Stimulated activated CD8-positive, alpha-beta memory T cell treated with anti-CD3 and anti-CD28 coated beads, Interleukin-2, amount 100 ng/mL, for 48 hours (primary cell): ENCODE measurements around the gene CRYBA1.
"Not testable (repeated sequence)": the region's sequence is repeated elsewhere in the genome, so short reads cannot be mapped to it uniquely, and the experiment has no call there.

Experiments
- DNase-seq, 2 donors: peaks; one replicate each; pipeline ENCODE4 v3.0.0-alpha.2; 2020; ENCODE audit warnings: low read depth in 2 of 2

The CRYBA1 gene

DNA sequence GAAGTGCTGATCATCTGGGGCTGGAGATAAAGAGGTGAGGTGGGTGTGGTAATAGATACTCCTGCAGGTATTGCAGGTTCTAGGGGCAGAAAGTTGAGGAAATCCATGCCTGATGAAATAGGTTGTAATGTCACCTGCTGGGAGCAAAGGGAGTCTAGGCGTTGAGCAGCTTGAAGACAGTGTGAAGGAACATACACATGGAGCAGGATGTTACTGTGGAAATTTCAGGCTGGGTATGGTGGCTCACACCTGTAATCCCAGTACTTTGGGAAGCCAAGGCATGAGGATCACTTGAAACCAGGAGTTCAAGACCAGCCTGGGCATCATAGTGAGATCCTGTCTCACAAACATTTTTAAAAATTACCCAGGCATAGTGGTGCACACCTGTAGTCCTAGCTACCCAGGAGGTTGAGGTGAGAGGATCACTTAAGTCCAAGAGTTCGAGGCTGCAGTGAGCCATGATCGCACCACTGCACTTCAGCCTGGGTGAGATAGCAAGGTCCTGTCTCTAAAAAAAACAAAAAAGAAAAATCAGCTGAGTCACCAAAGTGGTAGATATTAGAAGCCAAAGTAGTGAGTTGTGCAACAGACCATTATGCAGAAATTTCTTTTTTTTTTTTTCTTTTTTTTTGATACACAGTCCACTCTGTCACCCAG lies 9.1 kb upstream of the CRYBA1 start:
- DNase-seq: no peak

DNA sequence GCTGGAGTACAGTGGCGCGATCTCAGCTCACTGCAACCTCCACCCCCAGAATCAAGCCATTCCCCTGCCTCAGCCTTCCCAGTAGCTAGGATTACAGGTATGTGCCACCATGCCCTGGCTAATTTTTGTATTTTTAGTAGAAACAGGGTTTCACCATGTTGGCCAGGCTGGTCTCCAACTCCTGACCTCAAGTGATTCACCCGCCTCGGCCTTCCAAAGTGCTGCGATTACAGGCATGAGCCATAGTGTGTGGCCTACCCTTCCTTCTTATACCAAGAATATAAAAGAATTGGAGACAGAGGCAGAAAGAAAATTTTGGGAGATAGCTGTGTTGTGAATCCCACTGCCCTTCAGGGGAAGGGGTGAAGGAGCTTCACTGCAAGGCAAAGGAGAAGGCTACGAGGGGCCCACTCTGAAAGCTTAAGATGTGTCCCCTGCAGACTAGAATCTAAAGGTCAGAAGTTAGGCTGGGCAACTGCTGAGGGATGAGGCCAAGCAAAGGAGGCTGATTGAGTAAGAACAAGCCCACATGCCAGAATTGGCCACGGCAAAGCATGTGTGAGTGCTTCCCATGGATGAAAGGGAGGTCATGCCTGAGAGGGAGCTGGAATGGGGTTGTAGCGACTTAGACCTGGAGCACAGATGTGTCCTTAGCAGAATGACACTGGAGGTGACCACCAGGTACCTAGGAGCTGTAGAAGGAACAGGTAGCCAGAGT lies 8.4 kb upstream of the CRYBA1 start:
- no peak for DNase-seq

DNA sequence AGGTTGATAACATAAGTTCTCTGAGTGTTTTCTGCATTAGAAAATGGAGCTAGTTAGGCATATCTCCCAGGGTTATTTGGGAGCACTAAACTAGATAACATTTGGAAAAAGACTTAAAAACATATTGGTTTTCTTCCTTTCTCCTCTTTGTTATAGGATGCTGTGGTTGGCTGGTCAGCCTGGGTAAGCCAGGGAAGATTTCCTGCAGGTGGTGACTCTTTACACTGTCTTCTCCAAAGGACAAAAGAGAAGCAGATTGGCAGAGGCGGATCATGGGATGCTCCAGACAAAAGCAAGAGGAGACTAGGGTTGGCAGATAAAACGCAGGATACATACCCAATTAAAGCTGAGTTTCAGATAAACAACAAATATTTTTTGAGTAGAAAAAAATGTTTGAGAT lies 6.2 kb upstream of the CRYBA1 start:
- no peak for DNase-seq

DNA sequence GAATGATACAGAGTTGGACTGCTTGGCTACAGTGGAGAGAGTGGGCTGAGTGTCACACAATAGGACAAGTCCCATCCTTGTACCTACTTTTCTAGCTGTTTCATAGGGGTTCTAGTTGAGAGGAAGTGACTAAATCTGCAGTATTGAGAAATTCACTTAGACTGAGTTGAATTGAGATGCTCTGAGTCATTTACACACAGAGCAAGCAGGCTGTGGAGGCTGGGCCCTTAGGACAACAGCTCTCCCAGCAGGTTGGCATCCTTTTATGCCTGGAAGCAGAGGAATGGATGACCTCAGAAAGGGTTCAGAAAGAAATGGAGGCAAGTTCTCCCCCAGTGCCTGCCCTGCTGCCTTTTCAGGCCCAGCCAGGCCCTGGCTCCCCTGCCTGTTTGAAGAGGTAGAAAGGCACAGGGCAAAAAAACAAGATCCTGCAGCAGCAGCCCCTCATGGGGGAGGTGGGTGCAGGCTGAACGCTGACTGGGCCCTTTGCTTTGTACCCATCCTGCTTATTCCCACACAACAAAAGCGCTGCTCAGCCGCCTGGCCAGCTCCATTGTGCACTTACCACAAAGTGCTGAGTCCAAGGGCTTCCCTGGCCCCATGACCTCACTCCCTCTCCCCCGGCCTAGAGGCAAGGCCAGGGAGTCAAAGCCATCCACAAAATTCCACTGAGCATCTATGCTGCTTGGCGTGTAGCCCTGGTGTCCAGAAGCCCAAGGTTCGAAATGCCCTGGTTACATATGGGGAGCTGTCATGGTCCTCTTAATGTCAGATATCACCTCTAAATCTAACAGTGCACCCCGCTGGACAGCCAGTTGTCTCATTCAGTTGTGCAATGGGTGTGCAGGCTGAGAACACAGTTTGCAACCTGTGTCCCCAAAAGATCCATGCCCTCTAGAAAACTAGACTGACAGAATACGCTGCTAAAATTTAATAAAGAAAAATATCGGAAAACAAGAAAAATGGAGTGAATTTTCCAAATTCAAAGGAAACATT lies 5.4 kb upstream of the CRYBA1 start:
- no peak for DNase-seq

DNA sequence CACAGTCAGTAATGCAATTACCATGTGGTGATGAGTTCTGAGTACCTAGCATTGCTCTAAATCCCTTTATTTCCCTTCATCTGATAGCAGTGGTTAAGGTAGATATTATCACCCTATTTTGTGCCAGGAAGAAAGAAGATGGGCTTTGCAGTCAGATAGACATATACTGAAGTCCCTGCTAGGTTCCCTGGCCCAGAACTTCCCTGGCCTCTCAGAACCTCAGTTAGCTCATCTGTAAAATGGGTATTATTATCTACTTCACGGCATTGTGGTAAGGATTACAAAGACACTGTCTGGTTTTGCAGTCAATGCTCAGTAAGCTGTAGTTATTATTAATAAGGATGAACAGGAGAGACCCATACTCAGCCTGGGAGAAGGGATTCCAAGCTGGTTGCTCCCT lies 4.6 kb upstream of the CRYBA1 start:
- no peak for DNase-seq

DNA sequence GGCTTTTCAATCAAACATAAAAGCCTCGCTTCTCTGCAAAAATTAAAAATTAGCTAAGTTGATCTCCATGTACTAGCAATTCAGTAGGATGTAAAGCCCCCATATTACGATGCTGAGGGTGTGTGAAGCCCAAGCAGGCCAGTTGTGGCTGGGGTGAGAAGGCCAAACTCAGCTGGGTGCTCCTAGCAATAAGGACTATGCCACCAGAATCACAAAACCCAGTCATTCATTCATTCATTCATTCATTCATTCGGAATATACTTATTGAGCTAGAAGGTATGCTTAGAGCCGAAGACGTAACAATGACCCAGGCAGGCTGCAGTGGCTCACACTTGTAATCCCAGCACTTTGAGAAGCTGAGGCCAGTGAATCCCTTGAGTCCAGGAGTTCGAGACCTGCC lies 3.9 kb upstream of the CRYBA1 start:
- DNase-seq: no peak

DNA sequence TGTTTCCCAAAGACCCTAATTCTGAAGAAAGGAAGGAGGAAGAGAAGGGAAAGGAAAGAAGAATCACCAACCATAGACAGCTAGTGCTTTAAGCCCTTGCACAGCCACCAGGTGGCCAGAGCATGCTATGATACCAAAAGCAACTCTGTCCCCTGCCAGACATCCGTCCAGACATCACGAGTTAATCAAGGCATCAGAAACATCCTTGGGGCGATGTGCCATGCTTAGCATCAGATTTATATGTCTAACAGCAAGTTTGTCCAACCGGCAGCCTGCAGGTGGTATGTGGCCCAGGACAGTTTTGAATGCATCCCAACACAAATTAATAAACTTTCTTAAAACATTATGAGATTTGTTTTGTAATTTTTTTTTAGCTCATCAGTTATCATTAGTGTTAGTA lies 2.9 kb upstream of the CRYBA1 start:
- DNase-seq: no peak

DNA sequence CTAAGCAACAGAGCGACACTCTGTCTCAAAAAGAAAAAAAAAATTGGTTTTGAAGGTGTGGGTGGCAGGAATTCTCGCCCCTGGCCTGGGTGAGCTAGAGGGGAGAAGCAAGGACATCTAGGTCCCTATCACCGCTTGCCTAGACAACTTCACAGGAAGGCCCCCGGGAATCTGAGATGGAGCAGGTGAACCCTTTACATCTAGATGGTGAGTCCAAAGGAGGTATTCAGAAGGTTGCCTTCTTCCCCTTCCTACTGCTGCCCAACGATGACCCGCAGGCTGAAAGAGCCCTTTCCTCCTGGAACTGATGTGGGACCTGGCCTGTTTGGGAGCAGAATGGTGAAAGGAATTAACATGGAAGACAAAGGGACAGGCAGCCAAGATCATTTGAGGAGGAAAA lies 1.3 kb upstream of the CRYBA1 start:
- DNase-seq: no peak

DNA sequence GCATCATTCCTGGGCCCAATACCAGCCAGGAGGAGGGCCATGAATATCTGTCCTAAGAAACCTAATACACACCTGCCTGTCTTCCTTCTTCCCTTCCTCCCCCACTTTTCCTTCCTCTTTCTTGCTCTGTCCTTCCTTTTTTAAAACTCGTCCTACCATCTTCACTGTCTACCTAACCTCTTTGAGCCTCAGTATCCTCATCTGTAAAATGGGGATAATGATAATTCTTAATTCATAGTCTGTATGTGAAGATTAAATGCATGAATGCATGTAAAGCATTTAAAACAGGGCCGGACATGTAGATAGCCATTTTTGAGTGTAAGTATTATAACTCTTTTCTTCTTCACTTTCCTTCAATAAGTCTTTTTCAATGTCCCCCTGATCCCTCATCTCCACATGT lies 560 bp downstream of the CRYBA1 start:
- DNase-seq: no peak

DNA sequence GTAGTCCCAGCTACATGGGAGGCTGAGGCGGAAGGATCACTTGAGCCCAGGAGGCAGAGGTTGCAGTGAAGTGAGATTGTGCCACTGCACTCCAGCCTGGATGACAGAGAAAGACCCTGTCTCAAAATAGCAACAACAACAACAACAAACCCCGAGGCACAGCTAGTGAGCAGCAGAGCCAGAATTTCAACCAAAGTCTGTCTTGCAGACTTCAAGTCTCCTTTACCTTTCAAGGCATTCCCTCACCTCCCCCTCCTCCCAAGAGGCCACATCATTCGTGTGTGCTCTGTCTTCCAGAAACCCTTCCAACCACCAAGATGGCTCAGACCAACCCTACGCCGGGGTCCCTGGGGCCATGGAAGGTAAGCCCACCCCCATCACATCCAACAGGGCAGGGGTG lies 2.2 kb downstream of the CRYBA1 start:
- DNase-seq: no peak

DNA sequence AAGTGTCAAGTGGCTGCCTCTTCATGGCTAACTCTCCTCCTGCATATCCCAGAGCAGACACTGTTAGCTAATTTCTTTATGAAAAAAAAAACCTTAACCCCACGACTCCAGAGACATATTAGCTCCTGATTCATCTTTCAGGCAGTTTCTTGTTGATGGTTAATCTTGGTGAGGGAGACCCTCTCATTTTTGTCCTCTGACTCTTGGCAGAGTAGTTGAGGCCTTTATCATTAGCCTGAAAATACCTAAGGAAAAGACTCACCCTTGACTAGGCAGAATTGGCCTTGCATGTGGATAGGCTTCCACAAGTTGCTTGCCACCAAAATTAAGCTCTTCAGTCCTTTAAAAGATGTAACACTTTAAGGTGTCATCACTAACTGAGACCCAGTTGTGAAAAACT lies 4.0 kb downstream of the CRYBA1 start:
- no peak for DNase-seq

DNA sequence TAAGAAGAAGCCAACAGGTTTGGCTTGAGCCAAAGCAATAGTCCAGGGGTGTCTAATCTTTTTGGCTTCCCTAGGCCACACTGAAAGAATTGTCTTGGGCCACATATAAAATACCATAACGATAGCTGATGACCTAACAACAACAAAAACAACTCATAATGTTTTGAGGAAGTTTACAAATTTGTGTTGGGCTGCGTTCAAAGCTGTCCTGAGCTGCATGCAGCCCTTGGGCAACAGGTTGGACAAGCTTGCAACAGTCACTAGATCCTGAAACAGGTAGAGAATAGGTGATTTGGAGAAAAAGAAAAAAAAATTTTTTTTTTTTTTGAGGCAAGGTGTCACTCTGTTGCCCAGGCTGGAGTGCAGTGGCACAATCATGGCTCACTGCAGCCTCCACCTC lies 4.5 kb downstream of the CRYBA1 start:
- no peak for DNase-seq

DNA sequence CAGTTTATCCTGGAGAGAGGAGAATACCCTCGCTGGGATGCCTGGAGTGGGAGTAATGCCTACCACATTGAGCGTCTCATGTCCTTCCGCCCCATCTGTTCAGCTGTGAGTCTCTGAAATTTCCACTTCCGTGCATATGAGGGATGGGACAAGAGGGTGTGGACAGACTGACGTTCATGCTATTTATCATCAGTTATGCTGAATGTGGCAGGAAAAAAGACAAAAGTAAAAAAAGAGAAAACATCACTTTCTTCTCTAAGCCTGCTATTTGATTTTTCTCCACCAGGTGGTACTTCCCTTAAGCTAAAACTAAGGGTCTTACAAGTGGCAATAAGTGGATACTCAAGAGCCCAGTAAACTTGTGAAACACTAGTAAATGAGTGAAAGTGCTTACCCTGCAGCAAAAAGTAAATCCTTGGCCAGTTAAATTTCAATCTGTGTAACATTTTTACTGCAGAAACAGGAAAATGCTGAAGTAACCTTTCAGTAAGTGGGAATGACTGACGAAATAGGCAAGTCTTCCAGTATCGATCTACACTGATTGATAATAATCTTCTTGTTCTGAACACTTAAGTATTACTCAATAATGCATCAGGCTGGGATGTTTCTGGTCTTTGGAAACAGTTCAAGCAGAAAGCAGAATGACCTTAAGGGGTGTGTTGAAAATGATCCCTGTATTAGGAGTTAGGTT lies 5.6 kb downstream of the CRYBA1 start:
- no peak for DNase-seq

DNA sequence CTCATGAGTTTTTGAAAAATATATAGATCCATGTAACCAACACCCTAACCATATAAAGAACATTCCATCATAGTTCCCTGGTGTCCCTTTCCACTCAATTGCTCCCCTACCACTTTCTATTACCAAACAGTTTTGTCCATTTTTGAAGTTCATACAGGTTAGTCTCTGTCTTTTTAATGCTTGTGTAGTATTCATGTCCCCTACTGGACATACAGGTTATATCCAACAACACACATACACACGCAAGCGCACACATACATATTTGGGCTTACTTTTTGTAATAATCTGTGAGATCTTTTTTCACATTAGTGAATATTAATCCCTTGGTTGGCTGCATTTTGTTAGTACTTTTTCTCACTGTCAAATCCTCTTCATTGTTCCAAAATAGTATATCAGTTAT lies 6.4 kb downstream of the CRYBA1 start:
- DNase-seq: no peak

DNA sequence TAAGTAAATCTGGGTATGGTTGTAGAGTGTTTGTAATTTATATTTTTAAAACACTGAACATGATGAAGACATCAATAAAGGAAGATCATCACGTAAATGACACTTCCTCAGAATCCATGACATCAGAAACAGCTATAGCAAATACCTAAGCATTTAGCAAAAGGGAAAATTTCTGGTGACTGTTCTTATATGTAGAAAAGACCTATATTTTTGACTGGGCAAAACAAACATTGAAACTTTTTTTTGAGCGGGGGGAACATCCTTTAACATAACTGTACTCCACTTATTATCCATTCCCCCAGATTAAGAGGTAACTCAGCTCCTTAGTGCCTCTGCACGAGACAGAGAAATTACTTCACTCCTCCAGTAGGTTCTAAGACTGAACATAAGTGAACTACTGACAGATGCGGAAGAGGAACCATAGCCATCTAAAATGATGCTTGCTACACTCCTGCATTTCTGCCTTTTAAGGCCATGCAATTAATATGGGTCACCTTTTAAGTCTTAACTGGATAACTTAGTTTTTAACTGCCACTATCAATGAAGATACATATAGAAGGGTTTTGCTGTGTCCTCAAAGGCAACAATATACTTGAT lies 9.4 kb downstream of the CRYBA1 start:
- no peak for DNase-seq

DNA sequence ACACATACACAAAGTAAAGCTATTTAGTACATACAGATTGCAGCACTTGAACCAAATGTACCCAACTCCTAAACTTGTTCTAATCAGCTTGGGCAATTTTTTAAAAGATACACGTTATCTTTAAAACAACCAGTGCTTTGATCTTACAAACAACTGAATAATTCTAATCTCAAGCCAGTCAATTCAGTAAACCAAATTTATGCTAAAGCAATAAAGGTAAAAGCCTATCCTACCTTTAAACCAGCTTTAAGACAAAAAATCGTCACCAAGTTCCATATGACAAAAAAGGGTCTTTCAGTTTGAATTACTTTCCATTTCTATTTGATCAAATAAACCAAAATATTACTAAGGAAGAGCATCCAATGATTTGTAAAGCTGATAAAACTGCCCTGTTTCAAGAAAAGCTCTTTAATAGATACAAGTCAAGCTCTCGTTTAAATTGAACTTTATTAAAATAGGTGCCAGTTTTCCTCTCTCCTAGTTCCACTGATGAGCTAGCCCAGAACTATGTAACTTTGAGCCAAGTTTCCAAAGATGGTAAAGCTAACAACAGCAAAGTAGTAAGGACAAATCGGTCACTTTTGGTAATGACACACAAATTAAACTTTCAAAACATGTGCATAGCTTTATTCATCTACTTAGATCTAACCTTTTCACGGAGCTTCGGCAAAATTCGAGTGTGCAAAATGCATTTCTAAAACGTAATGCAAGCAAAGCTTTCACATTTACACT lies 10.2 kb downstream of the CRYBA1 start:
- no peak for DNase-seq

DNA sequence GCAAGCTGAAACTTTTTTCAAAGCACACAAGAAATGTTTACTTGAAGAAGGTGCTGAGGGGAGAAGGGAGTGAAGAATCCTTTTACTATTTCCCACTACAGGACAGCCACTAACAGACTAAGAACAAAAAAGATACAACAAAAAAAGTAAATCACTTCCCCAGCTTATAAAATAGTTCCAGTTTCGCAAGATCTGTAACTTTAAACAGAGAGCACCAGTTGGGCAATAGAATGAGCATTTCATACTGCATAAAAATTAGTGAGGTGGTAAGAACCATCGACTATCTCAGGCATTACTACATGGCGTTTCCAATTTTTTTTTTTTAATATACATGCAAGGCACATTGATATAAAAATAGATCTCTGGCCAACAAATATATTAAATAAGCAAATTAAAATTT lies 11.1 kb downstream of the CRYBA1 start:
- no peak for DNase-seq

DNA sequence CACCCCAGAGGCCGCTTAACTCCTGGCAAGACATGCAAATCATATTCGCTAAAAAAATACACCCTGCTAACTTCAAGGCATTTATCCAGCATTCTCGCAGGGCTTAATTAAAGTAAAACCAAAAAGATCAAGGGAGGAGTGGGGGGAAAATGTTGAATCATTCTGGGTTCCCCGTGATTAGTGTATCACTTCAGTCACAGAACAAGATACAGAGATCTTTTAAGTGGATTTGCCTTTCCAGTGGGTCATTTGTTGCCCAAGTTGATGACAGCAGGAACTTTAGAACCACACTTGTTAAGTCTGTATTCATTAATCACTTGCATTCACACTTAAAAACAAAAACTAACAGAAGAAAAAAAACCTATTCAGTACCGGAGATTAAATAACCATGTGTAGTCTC lies 17.3 kb downstream of the CRYBA1 start:
- no peak for DNase-seq

DNA sequence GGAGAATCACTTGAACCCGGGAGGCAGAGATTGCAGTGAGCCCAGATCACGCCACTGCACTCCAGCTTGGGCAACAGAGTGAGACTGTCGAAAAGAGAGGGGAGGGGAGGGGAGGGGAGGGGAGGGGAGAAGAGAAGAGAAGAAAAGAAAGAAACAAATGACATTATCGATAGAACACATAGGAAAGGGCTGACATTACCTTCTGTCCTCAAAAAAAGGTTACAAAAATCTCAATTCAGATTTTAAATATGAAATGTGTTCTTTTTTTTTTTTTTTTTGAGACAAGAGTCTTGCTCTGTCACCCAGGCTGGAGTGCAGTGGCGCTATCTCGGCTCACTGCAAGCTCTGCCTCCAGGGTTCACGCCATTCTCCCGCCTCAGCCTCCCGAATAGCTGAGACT lies 25.3 kb downstream of the CRYBA1 start:
- not testable (repeated sequence) for DNase-seq

DNA sequence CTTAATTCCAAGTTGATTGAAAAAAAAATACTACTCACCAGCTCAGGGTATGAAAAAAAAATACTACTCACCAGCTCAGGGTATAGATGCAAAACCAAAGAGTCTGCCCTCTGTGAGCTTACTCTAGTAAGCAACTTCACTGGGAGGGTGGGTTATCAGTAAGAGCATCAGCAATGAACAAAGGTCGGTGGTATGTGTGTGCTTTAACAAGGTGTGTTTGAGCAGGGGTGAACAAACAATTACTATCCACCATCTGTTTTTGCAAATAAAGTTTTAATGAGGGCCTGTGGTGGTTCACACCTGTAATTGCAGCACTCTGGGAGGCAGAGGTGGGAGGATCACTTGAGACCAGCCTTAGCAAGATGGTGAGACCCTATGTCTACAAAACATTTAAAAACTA lies 27.3 kb downstream of the CRYBA1 start:
- DNase-seq: no peak

DNA sequence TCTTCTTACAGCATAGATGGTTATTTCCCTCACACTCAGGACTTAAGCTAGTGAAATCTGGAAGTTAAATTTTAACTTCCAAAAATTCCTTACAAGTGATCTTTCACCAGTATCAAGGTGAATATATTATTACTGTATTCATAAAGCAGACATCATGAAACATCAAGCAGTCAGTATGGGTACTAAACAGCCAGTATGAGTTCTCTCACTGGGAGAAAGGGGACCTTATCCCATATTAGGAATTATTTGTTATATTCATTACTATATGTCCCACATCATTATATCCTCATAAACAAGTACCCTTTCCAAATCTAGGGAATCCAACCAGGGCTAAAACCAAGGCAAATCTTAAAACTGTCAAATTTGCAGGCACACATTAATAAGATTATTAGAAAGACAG lies 32.0 kb downstream of the CRYBA1 start:
- DNase-seq: no peak
